Measurements from ENCODE around the gene SLC19A2. TPM values are rescaled to one million over a fixed set of nuclear protein-coding genes. Genes with fewer than 3 reads are reported as not detected.

SLC19A2 gene
- polyA plus RNA-seq, 1 donor from 2014 or later = 45.8 TPM

DNA sequence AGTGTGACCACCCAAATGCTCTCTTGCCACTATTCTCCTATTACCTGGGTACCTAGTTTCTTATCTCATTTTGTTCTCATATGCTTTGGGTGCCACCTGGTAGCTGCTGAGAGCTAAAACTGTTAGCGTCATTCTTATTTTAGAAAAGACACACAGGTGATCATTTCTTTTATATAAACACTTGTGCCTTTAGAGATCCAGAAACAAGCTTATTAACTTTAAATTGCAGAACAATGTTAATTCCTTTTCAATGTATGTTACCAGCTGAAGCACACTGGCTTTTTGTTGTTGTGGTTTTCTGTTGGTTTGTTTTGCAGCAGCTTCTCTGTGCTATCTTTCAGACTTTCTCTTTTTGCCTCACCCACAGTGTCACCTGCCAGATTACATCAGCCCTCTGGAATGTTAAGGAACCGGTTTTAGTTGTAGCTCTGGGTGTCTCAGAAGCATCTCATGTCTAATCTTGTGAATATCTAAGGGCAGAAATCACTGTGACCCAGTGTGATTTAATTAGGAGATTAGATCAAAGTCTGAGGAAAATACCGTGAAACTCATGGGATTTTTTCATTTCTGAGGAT, 43.4 kb upstream of the SLC19A2 start:
- no peaks in the 10 kb centered on the region for H3K79me2 ChIP-seq (replicated peaks; ENCODE audit: insufficient read depth, low read length)
- TF ChIP-seq EP300 (conservative IDR thresholded peaks at IDR 0.05; ENCODE audit: poor library complexity, severe bottlenecking) (no peak), EZH2 (IDR thresholded peaks at IDR 0.05; ENCODE audit: borderline replicate concordance, insufficient read depth, low read length, poor library complexity, severe bottlenecking) (no peak), SMC3 (conservative IDR thresholded peaks at IDR 0.05; ENCODE audit: poor library complexity) (no peak), MXI1 (conservative IDR thresholded peaks at IDR 0.05; ENCODE audit: poor library complexity, severe bottlenecking) (no peak), POLR2AphosphoS5 (IDR thresholded peaks at IDR 0.05) (no peak), RAD21 (conservative IDR thresholded peaks at IDR 0.05) (no peak), TAF1 (IDR thresholded peaks at IDR 0.05; ENCODE audit: low read depth) (no peak)
- TF ChIP-seq, protein P1, sequence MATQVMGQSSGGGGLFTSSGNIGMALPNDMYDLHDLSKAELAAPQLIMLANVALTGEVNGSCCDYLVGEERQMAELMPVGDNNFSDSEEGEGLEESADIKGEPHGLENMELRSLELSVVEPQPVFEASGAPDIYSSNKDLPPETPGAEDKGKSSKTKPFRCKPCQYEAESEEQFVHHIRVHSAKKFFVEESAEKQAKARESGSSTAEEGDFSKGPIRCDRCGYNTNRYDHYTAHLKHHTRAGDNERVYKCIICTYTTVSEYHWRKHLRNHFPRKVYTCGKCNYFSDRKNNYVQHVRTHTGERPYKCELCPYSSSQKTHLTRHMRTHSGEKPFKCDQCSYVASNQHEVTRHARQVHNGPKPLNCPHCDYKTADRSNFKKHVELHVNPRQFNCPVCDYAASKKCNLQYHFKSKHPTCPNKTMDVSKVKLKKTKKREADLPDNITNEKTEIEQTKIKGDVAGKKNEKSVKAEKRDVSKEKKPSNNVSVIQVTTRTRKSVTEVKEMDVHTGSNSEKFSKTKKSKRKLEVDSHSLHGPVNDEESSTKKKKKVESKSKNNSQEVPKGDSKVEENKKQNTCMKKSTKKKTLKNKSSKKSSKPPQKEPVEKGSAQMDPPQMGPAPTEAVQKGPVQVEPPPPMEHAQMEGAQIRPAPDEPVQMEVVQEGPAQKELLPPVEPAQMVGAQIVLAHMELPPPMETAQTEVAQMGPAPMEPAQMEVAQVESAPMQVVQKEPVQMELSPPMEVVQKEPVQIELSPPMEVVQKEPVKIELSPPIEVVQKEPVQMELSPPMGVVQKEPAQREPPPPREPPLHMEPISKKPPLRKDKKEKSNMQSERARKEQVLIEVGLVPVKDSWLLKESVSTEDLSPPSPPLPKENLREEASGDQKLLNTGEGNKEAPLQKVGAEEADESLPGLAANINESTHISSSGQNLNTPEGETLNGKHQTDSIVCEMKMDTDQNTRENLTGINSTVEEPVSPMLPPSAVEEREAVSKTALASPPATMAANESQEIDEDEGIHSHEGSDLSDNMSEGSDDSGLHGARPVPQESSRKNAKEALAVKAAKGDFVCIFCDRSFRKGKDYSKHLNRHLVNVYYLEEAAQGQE (IDR thresholded peaks at IDR 0.05; ENCODE audit: borderline replicate concordance) = no peak
- TF ChIP-seq, protein P2, sequence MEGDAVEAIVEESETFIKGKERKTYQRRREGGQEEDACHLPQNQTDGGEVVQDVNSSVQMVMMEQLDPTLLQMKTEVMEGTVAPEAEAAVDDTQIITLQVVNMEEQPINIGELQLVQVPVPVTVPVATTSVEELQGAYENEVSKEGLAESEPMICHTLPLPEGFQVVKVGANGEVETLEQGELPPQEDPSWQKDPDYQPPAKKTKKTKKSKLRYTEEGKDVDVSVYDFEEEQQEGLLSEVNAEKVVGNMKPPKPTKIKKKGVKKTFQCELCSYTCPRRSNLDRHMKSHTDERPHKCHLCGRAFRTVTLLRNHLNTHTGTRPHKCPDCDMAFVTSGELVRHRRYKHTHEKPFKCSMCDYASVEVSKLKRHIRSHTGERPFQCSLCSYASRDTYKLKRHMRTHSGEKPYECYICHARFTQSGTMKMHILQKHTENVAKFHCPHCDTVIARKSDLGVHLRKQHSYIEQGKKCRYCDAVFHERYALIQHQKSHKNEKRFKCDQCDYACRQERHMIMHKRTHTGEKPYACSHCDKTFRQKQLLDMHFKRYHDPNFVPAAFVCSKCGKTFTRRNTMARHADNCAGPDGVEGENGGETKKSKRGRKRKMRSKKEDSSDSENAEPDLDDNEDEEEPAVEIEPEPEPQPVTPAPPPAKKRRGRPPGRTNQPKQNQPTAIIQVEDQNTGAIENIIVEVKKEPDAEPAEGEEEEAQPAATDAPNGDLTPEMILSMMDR (IDR thresholded peaks at IDR 0.05; ENCODE audit: poor library complexity, severe bottlenecking) = no peak
- no peaks in the 10 kb centered on the region for H3K9me3 ChIP-seq (ENCODE audit: low read length)
- H3K27me3 ChIP-seq (ENCODE audit: insufficient read depth, low read depth, low read length) = no peaks in the 10 kb centered on the region
- H4K20me1 ChIP-seq (ENCODE audit: insufficient read depth) = no peaks in the 10 kb centered on the region
- no peak overlapping the region for H3K9ac ChIP-seq (ENCODE audit: low read length)
- no peak overlapping the region for H2AFZ ChIP-seq (ENCODE audit: low read depth, low read length)
- H3K4me3 ChIP-seq (ENCODE audit: low read length) = no peak overlapping the region
- H3F3A ChIP-seq (ENCODE audit: insufficient read depth, low read length, poor library complexity, severe bottlenecking) = no peaks in the 10 kb centered on the region
- no peak overlapping the region for H3K4me2 ChIP-seq (ENCODE audit: low read length)
- H3K9me2 ChIP-seq (ENCODE audit: insufficient read depth, low read length) = no peaks in the 10 kb centered on the region
- no peaks in the 10 kb centered on the region for H3K36me3 ChIP-seq (ENCODE audit: insufficient read depth, low read length)
- no peak overlapping the region for H3K27ac ChIP-seq (ENCODE audit: low read length)

DNA sequence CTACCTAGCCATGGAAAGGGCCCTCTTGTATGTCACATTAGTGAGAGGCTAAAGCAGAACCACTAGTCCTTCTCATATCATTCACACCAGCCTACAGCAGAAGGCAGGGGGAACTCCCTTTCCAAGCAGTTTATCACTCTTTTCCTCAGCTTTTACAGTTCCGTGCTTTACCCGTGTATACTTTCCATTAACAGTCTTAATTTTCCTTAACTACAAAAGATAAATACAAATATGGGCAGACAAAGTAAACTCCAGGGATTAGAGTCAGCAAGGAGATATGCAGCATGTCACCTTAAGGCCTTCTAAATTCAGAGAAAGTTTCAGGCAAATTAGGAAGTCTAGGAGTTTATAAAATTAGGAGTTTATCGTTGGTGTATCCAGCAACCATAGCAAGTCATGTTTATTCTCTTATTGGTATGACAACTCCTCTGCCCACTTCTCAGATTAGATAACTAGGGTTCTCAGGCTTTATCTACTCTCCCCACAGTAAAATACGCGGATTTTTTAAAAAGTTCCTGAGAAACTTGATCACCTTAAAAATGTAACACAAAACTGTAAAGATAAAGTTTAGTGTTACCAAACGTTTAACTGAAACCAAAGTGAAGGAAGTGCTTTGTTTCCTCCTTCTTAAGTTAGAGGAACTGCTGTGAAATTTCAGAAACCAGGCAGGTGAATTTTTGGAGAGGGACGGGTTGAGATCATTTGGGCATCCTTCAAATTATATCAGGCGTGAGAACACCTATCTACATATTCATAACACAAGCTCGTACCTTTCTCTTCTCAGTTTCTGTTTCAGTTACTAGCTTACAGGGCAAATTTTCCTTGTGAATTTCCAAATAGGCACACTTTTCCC, 42.7 kb upstream of the SLC19A2 start:
- H2AFZ ChIP-seq (ENCODE audit: low read depth, low read length) = no peak overlapping the region
- TF ChIP-seq EP300 (conservative IDR thresholded peaks at IDR 0.05; ENCODE audit: poor library complexity, severe bottlenecking) = no peak
- no peak for TF ChIP-seq RAD21 (conservative IDR thresholded peaks at IDR 0.05)
- no peak for TF ChIP-seq EZH2 (IDR thresholded peaks at IDR 0.05; ENCODE audit: borderline replicate concordance, insufficient read depth, low read length, poor library complexity, severe bottlenecking)
- TF ChIP-seq, protein P2 (IDR thresholded peaks at IDR 0.05; ENCODE audit: poor library complexity, severe bottlenecking) = no peak
- TF ChIP-seq TAF1 (IDR thresholded peaks at IDR 0.05; ENCODE audit: low read depth) = no peak
- TF ChIP-seq POLR2AphosphoS5 (IDR thresholded peaks at IDR 0.05) = no peak
- TF ChIP-seq, protein P1 (IDR thresholded peaks at IDR 0.05; ENCODE audit: borderline replicate concordance) = no peak
- TF ChIP-seq SMC3 (conservative IDR thresholded peaks at IDR 0.05; ENCODE audit: poor library complexity) = no peak
- TF ChIP-seq MXI1 (conservative IDR thresholded peaks at IDR 0.05; ENCODE audit: poor library complexity, severe bottlenecking) = no peak
- no peaks in the 10 kb centered on the region for H4K20me1 ChIP-seq (ENCODE audit: insufficient read depth)
- H3K9me2 ChIP-seq (ENCODE audit: insufficient read depth, low read length) = no peaks in the 10 kb centered on the region
- H3K36me3 ChIP-seq (ENCODE audit: insufficient read depth, low read length) = no peaks in the 10 kb centered on the region
- no peak overlapping the region for H3K4me2 ChIP-seq (ENCODE audit: low read length)
- no peaks in the 10 kb centered on the region for H3F3A ChIP-seq (ENCODE audit: insufficient read depth, low read length, poor library complexity, severe bottlenecking)
- H3K9me3 ChIP-seq (ENCODE audit: low read length) = no peaks in the 10 kb centered on the region
- H3K27ac ChIP-seq (ENCODE audit: low read length) = no peak overlapping the region
- H3K27me3 ChIP-seq (ENCODE audit: insufficient read depth, low read depth, low read length) = no peaks in the 10 kb centered on the region
- no peak overlapping the region for H3K9ac ChIP-seq (ENCODE audit: low read length)
- no peaks in the 10 kb centered on the region for H3K79me2 ChIP-seq (replicated peaks; ENCODE audit: insufficient read depth, low read length)
- no peak overlapping the region for H3K4me3 ChIP-seq (ENCODE audit: low read length)
